Right lung (tissue), 5 donors: ENCODE results near the gene CCDC86. TPM values are rescaled to one million over a fixed set of nuclear protein-coding genes. Genes with fewer than 3 reads are reported as not detected.

ENCODE experiments used
- DNase-seq, 2 donors: peaks; one replicate each; pipeline ENCODE4 v3.0.0-alpha.2; 2013
- polyA plus RNA-seq, 5 donors: library from polyadenylated mRNA; unstranded; fragments of 120-200 nt; gene quantifications; one replicate each; pipeline versions ENCODE4 v1.2.1 to v1.2.3, GENCODE V29; 2013; ENCODE audit warnings: inconsistent platforms in 1 of 5, low replicate concordance in 1 of 5; ENCODE audit not compliant: insufficient read length in 5 of 5, insufficient read depth in 1 of 5

Gene CCDC86
- polyA plus RNA-seq, 5 donors: 10.8 to 23.9 (median 14.7) TPM

- no peak for DNase-seq
Measured at GRCh38 chr11:60830478-60831142, 11.3 kb upstream of the CCDC86 start.

GRCh38 chr11:60831143-60831500 lies 10.8 kb upstream of the CCDC86 start:
- DNase-seq: peak; percentile 55 to 67

- DNase-seq: no peak
Measured at GRCh38 chr11:60831501-60832079, 10.3 kb upstream of the CCDC86 start.

GRCh38 chr11:60834742-60835533 lies 7.0 kb upstream of the CCDC86 start:
- DNase-seq: no peak

GRCh38 chr11:60835534-60835846 lies 6.4 kb upstream of the CCDC86 start:
- no peak for DNase-seq

GRCh38 chr11:60836866-60837515 lies 4.9 kb upstream of the CCDC86 start:
- DNase-seq: no peak

GRCh38 chr11:60838132-60838531 lies 3.8 kb upstream of the CCDC86 start:
- DNase-seq: no peak

GRCh38 chr11:60840470-60841430 lies 1.2 kb upstream of the CCDC86 start:
- peak; percentile 21 to 36 for DNase-seq

GRCh38 chr11:60842668-60843600 lies 1.0 kb downstream of the CCDC86 start:
- no peak for DNase-seq

- DNase-seq: no peak
Measured at GRCh38 chr11:60844045-60844869, 2.3 kb downstream of the CCDC86 start.

- DNase-seq: no peak
Measured at GRCh38 chr11:60844870-60845221, 2.9 kb downstream of the CCDC86 start.

- no peak for DNase-seq
Measured at GRCh38 chr11:60845338-60845737, 3.4 kb downstream of the CCDC86 start.

GRCh38 chr11:60847281-60847680 lies 5.4 kb downstream of the CCDC86 start:
- no peak for DNase-seq

GRCh38 chr11:60847896-60848295 lies 6.0 kb downstream of the CCDC86 start:
- DNase-seq: no peak

GRCh38 chr11:60848714-60849151 lies 6.8 kb downstream of the CCDC86 start:
- no peak for DNase-seq

GRCh38 chr11:60849641-60850520 lies 8.0 kb downstream of the CCDC86 start:
- DNase-seq: no peak

- DNase-seq: no peak
Measured at GRCh38 chr11:60851327-60852104, 9.6 kb downstream of the CCDC86 start.
